Bone marrow (tissue), 2 donors: ENCODE results near the gene SLC25A40.

Experiments used
- DNase-seq, 2 donors: peaks; one replicate each; lab custom pipeline; 2025; lab: John Stamatoyannopoulos, UW

Gene SLC25A40

GRCh38 chr7:87784424-87784823, 91.7 kb downstream of the SLC25A40 start:
- DNase-seq, result no peak
